Spleen (tissue), 7 donors: ENCODE data around the gene AHRR.

Experiments used
- POLR2A ChIP-seq, 3 donors: fragments of 450-650 bp; IDR thresholded peaks; one replicate each; pipeline ENCODE4 v1.5.1; 2017; ENCODE audit warnings: antibody characterized with exemption in 3 of 3, mild to moderate bottlenecking in 1 of 3
- POLR2AphosphoS5 ChIP-seq, 3 donors: sonication (generic); formaldehyde crosslinking; IDR thresholded peaks; one replicate each; pipeline ENCODE4 v1.5.1; 2017; ENCODE audit warnings: antibody characterized with exemption in 3 of 3
- TF ChIP-seq, protein P1 (sequence below), 11 experiments: fragments of 200-600 bp in 7 of 11; fragments of 450-650 bp in 4 of 11; sonication (generic) in 4 of 11; IDR thresholded peaks in 8 of 11; conservative IDR thresholded peaks in 3 of 11; 1 replicate in 7 of 11; 2 replicates in 4 of 11; pipeline versions ENCODE4 v1.4.0 to v1.8.0; 2016 to 2021; ENCODE audit warnings: antibody characterized with exemption in 11 of 11, inconsistent platforms in 4 of 11, mild to moderate bottlenecking in 1 of 11
- donor health status: DM: no; HTN: no; CAD: no; lungs with moderate emphysema.
- donor health status: DM: no; HTN: no; CAD: no.
- donor health status: DM: no; HTN: no; CAD: no.

DNA sequence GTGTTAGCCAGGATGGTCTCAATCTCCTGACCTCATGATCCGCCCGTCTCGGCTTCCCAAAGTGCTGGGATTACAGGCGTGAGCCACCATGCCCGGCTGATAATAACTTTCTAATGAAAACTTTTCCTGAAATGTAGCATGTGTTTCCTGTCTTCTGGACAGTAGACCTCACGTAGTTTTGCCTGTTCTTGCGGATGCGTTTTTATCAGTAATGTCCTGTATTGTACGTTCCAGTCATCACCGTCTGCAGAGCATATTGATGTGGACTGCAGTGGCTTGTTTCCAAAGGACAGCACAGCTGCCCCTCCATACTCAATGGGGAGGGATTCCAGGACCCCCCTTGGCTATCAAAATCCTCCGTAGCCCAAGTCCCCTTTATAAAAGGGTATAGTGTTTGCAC, 134.3 kb downstream of the AHRR start:
- TF ChIP-seq, protein P1, sequence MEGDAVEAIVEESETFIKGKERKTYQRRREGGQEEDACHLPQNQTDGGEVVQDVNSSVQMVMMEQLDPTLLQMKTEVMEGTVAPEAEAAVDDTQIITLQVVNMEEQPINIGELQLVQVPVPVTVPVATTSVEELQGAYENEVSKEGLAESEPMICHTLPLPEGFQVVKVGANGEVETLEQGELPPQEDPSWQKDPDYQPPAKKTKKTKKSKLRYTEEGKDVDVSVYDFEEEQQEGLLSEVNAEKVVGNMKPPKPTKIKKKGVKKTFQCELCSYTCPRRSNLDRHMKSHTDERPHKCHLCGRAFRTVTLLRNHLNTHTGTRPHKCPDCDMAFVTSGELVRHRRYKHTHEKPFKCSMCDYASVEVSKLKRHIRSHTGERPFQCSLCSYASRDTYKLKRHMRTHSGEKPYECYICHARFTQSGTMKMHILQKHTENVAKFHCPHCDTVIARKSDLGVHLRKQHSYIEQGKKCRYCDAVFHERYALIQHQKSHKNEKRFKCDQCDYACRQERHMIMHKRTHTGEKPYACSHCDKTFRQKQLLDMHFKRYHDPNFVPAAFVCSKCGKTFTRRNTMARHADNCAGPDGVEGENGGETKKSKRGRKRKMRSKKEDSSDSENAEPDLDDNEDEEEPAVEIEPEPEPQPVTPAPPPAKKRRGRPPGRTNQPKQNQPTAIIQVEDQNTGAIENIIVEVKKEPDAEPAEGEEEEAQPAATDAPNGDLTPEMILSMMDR (IDR thresholded peaks at IDR 0.05 in 8 of 11, conservative IDR thresholded peaks at IDR 0.05 in 3 of 11), result no peak
- TF ChIP-seq POLR2A (IDR thresholded peaks at IDR 0.05), result no peak
- TF ChIP-seq POLR2AphosphoS5 (IDR thresholded peaks at IDR 0.05), result no peak
